IPS-20b (cell line): Measurements from ENCODE around the gene PCDHGB3.
"Not testable (repeated sequence)": the region's sequence is repeated elsewhere in the genome, so short reads cannot be mapped to it uniquely, and the experiment has no call there.

Experiments
- H3K27ac ChIP-seq: one replicate; pipeline ENCODE4 v1.5.1; 2013; ENCODE audit warnings: low read length
- H3K27me3 ChIP-seq: 2 replicates; pipeline ENCODE4 v1.6.1; 2013; ENCODE audit warnings: mild to moderate bottlenecking, low read length, inconsistent platforms; ENCODE audit not compliant: insufficient read depth
- H3K36me3 ChIP-seq: 2 replicates; pipeline ENCODE4 v1.6.1; 2013; ENCODE audit warnings: low read depth, mild to moderate bottlenecking, inconsistent platforms, low read length, moderate library complexity; ENCODE audit not compliant: insufficient read depth
- H3K4me1 ChIP-seq: 2 replicates; pipeline ENCODE4 v1.6.1; 2013; ENCODE audit warnings: mild to moderate bottlenecking, control low read depth, inconsistent platforms, low read length, moderate library complexity; ENCODE audit not compliant: insufficient read depth
- H3K4me3 ChIP-seq: 2 replicates; pipeline ENCODE4 v1.5.1; 2013; ENCODE audit warnings: mild to moderate bottlenecking, low read length, inconsistent platforms
- H3K9ac ChIP-seq: 2 replicates; pipeline ENCODE4 v1.6.1; 2013; ENCODE audit warnings: low read depth, mild to moderate bottlenecking, inconsistent platforms, low read length, moderate library complexity
- H3K9me3 ChIP-seq: 2 replicates; pipeline ENCODE4 v1.6.1; 2013; ENCODE audit warnings: mild to moderate bottlenecking, low read depth, low read length, inconsistent platforms; ENCODE audit not compliant: insufficient read depth

PCDHGB3 gene

DNA sequence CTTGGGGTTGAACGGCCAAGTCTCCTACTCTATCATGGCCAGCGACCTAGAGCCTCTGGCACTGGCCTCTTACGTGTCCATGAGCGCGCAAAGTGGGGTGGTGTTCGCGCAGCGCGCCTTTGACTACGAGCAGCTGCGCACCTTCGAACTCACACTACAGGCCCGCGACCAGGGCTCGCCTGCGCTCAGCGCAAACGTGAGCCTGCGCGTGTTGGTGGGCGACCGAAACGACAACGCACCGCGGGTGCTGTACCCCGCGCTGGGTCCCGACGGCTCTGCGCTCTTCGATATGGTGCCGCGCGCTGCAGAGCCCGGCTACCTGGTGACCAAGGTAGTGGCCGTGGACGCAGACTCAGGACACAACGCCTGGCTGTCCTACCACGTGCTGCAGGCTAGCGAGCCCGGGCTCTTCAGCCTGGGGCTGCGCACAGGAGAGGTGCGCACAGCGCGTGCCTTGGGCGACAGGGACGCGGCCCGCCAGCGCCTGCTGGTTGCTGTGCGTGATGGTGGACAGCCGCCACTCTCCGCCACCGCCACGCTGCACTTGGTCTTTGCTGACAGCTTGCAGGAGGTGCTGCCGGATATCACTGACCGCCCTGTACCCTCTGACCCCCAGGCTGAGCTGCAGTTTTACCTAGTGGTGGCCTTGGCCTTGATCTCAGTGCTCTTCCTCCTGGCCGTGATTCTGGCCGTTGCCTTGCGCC, 29.7 kb downstream of the PCDHGB3 start:
- Histone ChIP-seq H3K9me3 (peaks cover 65% of the 10 kb centered on the region), H3K27me3 (no peaks in the 10 kb centered on the region), H3K36me3 (no peaks in the 10 kb centered on the region), H3K4me3 (no peak overlapping the region), H3K9ac (no peak overlapping the region), H3K4me1 (no peaks in the 10 kb centered on the region), H3K27ac (no peak overlapping the region)

DNA sequence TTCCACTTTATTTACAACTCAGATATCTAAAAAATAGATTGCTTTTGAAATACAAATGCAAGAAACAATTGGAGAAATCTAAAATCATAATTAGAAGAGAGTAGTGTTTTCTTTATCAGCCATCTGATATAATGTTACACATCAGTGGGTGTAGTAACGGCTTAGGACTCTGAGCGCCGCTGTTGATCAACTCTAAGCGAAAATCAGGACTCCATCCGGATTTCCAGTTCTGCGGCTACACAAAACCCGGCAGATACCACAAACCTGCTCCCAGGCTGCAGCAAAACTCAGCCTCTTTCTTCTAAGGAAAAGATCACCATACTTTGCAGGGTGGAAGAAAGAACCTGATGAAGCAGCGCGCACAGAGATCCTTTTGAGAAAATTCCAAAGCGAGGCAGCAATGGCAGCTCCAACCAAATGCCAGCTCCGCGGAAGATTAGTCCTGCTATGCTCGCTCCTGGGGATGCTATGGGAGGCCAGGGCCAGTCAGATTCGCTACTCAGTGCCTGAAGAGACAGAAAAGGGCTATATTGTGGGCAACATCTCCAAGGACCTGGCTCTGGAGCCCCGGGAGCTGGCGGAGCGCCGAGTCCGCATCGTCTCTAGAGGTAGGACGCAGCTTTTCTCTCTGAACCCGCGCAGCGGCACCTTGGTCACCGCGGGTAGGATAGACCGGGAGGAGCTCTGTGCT, 32.7 kb downstream of the PCDHGB3 start, which contains the start of gene PCDHGA9:
Gene PCDHGA9 (plus strand): TSS at position 226 of the 691 bp plus-strand sequence. CDS start 175 bp downstream, at position 401.
- H3K9me3 ChIP-seq: peaks cover 38% of the 10 kb centered on the region
- H3K4me1 ChIP-seq: no peaks in the 10 kb centered on the region
- no peaks in the 10 kb centered on the region for H3K27me3 ChIP-seq
- H3K4me3 ChIP-seq: no peak within 1 kb of the TSS
- H3K36me3 ChIP-seq: no peaks in the 10 kb centered on the region
- no peak within 1 kb of the TSS for H3K9ac ChIP-seq
- no peak within 1 kb of the TSS for H3K27ac ChIP-seq

DNA sequence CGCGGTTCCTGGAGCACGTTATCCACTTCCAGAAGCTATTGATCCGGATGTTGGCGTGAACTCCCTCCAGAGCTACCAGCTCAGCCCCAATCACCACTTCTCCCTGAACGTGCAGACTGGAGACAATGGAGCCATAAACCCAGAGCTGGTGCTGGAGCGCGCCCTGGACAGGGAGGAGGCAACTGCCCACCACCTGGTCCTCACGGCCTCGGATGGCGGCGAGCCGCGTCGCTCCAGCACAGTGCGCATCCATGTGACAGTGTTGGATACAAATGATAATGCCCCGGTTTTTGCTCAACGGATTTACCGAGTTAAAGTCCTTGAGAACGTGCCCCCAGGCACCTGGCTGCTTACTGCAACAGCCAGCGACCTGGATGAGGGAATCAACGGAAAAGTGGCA, 33.3 kb downstream of the PCDHGB3 start:
- H3K27ac ChIP-seq: no peak overlapping the region
- H3K36me3 ChIP-seq: no peaks in the 10 kb centered on the region
- no peak overlapping the region for H3K9ac ChIP-seq
- H3K27me3 ChIP-seq: peaks cover under 1% of the 10 kb centered on the region; the same call in 1 of the 2 replicates
- no peaks in the 10 kb centered on the region for H3K4me1 ChIP-seq
- no peak overlapping the region for H3K4me3 ChIP-seq
- H3K9me3 ChIP-seq: peaks cover 37% of the 10 kb centered on the region

GRCh38 chr5:141407790-141408505, 37.9 kb downstream of the PCDHGB3 start, which contains the start of gene PCDHGB6:
TSS of gene PCDHGB6 (plus strand) at chr5:141408021. CDS start at chr5:141408203, 182 bp downstream.
- H3K36me3 ChIP-seq: not testable (repeated sequence)

GRCh38 chr5:141409598-141410306, 39.7 kb downstream of the PCDHGB3 start:
- peaks cover 27% of the 10 kb centered on the region for H3K9me3 ChIP-seq
- no peaks in the 10 kb centered on the region for H3K4me1 ChIP-seq
- H3K27me3 ChIP-seq: peaks cover 12% of the 10 kb centered on the region
- no peak overlapping the region for H3K9ac ChIP-seq
- no peak overlapping the region for H3K27ac ChIP-seq
- no peaks in the 10 kb centered on the region for H3K36me3 ChIP-seq
- no peak overlapping the region for H3K4me3 ChIP-seq

More at GRCh38 chr5:141407790-141408505, 37.9 kb downstream of the PCDHGB3 start, which contains the start of gene PCDHGB6:
- Histone ChIP-seq H3K9ac (peak within 1 kb of the TSS; percentile 76), H3K4me3 (peak within 1 kb of the TSS; percentile 84), H3K27me3 (peaks cover 12% of the 10 kb centered on the region), H3K9me3 (peaks cover 16% of the 10 kb centered on the region; the same call in 1 of the 2 replicates)
- H3K4me1 ChIP-seq, H3K27ac ChIP-seq: not testable (repeated sequence)

GRCh38 chr5:141411575-141411974, 41.5 kb downstream of the PCDHGB3 start:
- H3K27me3 ChIP-seq: peaks cover 12% of the 10 kb centered on the region
- peaks cover 27% of the 10 kb centered on the region for H3K9me3 ChIP-seq
- H3K4me3 ChIP-seq: no peak overlapping the region
- H3K9ac ChIP-seq: no peak overlapping the region
- no peak overlapping the region for H3K27ac ChIP-seq
- H3K36me3 ChIP-seq: no peaks in the 10 kb centered on the region
- no peaks in the 10 kb centered on the region for H3K4me1 ChIP-seq

- Histone ChIP-seq H3K4me1 (no peaks in the 10 kb centered on the region), H3K27ac (no peak within 1 kb of the TSS), H3K9me3 (peaks cover 27% of the 10 kb centered on the region), H3K36me3 (no peaks in the 10 kb centered on the region), H3K27me3 (peaks cover 13% of the 10 kb centered on the region), H3K9ac (peak within 1 kb of the TSS; percentile 77; the same call in 1 of the 2 replicates), H3K4me3 (peak within 1 kb of the TSS; percentile 78; the same call in 1 of the 2 replicates)
Measured at GRCh38 chr5:141412854-141413539, 43.0 kb downstream of the PCDHGB3 start, which contains the start of gene PCDHGA10. TSS of gene PCDHGA10 (plus strand) at chr5:141412987. CDS start at chr5:141413176, 189 bp downstream.

GRCh38 chr5:141413540-141414069, 43.6 kb downstream of the PCDHGB3 start:
- H3K4me3 ChIP-seq: peak overlapping the region; percentile 78; the same call in 1 of the 2 replicates
- peaks cover 31% of the 10 kb centered on the region for H3K9me3 ChIP-seq
- no peak overlapping the region for H3K27ac ChIP-seq
- no peaks in the 10 kb centered on the region for H3K36me3 ChIP-seq
- peak overlapping the region; percentile 77; the same call in 1 of the 2 replicates for H3K9ac ChIP-seq
- no peaks in the 10 kb centered on the region for H3K4me1 ChIP-seq
- peaks cover 17% of the 10 kb centered on the region for H3K27me3 ChIP-seq

GRCh38 chr5:141414548-141415274, 44.7 kb downstream of the PCDHGB3 start:
- not testable (repeated sequence) for H3K4me3 ChIP-seq, H3K27ac ChIP-seq, H3K36me3 ChIP-seq, H3K4me1 ChIP-seq, H3K9ac ChIP-seq
- peaks cover 13% of the 10 kb centered on the region for H3K27me3 ChIP-seq
- peaks cover 30% of the 10 kb centered on the region for H3K9me3 ChIP-seq

GRCh38 chr5:141415275-141415618, 45.2 kb downstream of the PCDHGB3 start:
- H3K4me3 ChIP-seq, H3K36me3 ChIP-seq, H3K27ac ChIP-seq, H3K9ac ChIP-seq, H3K4me1 ChIP-seq: not testable (repeated sequence)
- Histone ChIP-seq H3K9me3 (peaks cover 35% of the 10 kb centered on the region), H3K27me3 (peaks cover 13% of the 10 kb centered on the region)
